GM11168 (cell line): ENCODE measurements around the gene UBR3.
"Not testable (repeated sequence)": the region's sequence is repeated elsewhere in the genome, so short reads cannot be mapped to it uniquely, and the experiment has no call there.

Experiments used
- in situ Hi-C: fragments of 300-500 bp; cut with MboI; formaldehyde crosslinking; loops from one replicate; pipeline ENCODE4 v1.12.0; 2022; ENCODE audit warnings: low sequenced_read_pairs; ENCODE audit not compliant: unreplicated experiment

Gene UBR3

GRCh38 chr2:169923977-169924376, 96.7 kb downstream of the UBR3 start:
- in situ Hi-C loops, result no loop called here

GRCh38 chr2:169925968-169926367, 98.7 kb downstream of the UBR3 start:
- in situ Hi-C loops, result no loop called here

- in situ Hi-C loops, result no loop called here
Measured at GRCh38 chr2:169928463-169928864, 101.2 kb downstream of the UBR3 start.

- in situ Hi-C loops, result no loop called here
Measured at GRCh38 chr2:169933124-169933711, 106.0 kb downstream of the UBR3 start.

- in situ Hi-C loops, result not testable (repeated sequence)
Measured at GRCh38 chr2:169936652-169937051, 109.4 kb downstream of the UBR3 start.

GRCh38 chr2:169945515-169945914, 118.3 kb downstream of the UBR3 start:
- in situ Hi-C loops, result no loop called here

GRCh38 chr2:169946092-169946491, 118.8 kb downstream of the UBR3 start:
- in situ Hi-C loops, result no loop called here

GRCh38 chr2:169946546-169946945, 119.3 kb downstream of the UBR3 start:
- in situ Hi-C loops, result no loop called here

- in situ Hi-C loops, result no loop called here
Measured at GRCh38 chr2:169955940-169956339, 128.7 kb downstream of the UBR3 start.

GRCh38 chr2:169957219-169957618, 130.0 kb downstream of the UBR3 start:
- in situ Hi-C loops, result not testable (repeated sequence)

- in situ Hi-C loops, result no loop called here
Measured at GRCh38 chr2:169961911-169962310, 134.7 kb downstream of the UBR3 start.

GRCh38 chr2:169963786-169964185, 136.5 kb downstream of the UBR3 start:
- in situ Hi-C loops, result no loop called here

- in situ Hi-C loops, result no loop called here
Measured at GRCh38 chr2:169964740-169965139, 137.5 kb downstream of the UBR3 start.

- in situ Hi-C loops, result no loop called here
Measured at GRCh38 chr2:169965495-169965894, 138.2 kb downstream of the UBR3 start.

GRCh38 chr2:169966454-169966853, 139.2 kb downstream of the UBR3 start:
- in situ Hi-C loops, result no loop called here

GRCh38 chr2:169968743-169969142, 141.5 kb downstream of the UBR3 start:
- in situ Hi-C loops, result no loop called here

GRCh38 chr2:169975221-169975620, 148.0 kb downstream of the UBR3 start:
- in situ Hi-C loops, result no loop called here

- in situ Hi-C loops, result no loop called here
Measured at GRCh38 chr2:169976335-169976851, 149.1 kb downstream of the UBR3 start.

GRCh38 chr2:169977530-169977929, 150.3 kb downstream of the UBR3 start:
- in situ Hi-C loops, result no loop called here

GRCh38 chr2:169978402-169979017, 151.3 kb downstream of the UBR3 start:
- in situ Hi-C loops, result no loop called here

GRCh38 chr2:169979025-169979424, 151.8 kb downstream of the UBR3 start:
- in situ Hi-C loops, result no loop called here

- in situ Hi-C loops, result no loop called here
Measured at GRCh38 chr2:169980001-169980400, 152.7 kb downstream of the UBR3 start.
